Kidney tubule cell (primary cell): ENCODE data around the gene CLMN.
A peak's percentile ranks its signal among the peaks of the same experiment; 100 is the strongest.
"Not testable (repeated sequence)": the region's sequence is repeated elsewhere in the genome, so short reads cannot be mapped to it uniquely, and the experiment has no call there.

ENCODE experiments used
- DNase-seq: peaks from one replicate; pipeline ENCODE4 v3.0.0-alpha.2; 2018; ENCODE audit warnings: low spot score

CLMN gene

GRCh38 chr14:95287176-95287754 is 32.4 kb downstream of the CLMN start:
- no peak for DNase-seq

DNA sequence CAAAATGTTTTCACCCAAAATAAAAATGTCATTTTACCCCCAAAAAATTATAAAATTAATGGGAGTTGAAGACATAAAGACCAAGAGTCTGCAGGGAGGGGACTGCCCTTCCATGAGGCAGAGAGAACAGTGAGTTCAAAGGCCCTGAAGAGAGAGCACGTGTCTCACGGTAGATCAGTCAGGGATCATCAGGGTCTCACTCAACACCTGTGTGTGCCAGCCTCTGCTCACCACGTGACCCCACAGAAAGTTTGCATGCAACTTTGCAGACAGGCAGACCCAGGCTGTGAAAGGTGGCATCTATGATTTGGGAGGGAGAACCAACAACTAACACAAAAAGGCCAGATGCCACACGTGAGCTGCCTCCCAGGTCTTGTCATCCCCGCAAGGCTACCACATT is 33.1 kb downstream of the CLMN start:
- DNase-seq = no peak

DNA sequence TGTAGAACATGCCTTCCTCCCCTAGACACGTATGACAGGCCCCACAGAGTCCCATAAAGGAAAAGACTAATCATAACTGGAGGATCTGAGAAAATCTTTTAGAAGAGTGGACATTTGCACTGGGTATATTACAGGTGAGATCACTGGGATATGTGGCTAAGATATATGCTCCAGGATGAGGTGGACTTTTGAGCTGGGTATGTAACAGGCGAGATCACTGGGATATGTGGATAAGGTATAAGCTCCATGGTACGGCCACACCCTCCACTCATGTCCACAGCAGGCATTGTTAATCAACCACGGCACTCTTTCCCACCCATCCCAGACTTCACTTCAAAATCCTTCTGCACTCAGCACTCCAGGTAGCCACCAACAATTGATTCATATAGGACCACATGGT is 34.1 kb downstream of the CLMN start:
- DNase-seq = no peak

- not testable (repeated sequence) for DNase-seq
Measured at GRCh38 chr14:95283802-95284201, 35.9 kb downstream of the CLMN start.

DNA sequence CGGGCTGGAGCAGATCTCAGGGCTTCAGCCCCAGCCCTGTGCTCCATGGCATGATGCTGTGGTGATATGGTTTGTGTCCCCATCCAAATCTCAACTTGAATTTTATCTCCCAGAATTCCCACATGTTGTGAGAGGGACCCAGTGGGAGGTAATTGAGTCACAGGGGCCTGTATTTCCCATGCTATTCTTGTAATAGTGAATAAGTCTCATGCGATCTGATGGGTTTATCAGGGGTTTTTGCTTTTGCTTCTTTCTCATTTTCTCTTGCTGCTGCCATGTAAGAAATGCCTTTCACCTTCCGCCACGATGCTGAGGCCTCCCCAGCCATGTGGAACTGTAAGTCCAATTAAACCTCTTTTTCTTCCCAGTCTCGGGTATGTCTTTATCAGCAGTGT is 36.7 kb downstream of the CLMN start:
- DNase-seq = not testable (repeated sequence)

DNA sequence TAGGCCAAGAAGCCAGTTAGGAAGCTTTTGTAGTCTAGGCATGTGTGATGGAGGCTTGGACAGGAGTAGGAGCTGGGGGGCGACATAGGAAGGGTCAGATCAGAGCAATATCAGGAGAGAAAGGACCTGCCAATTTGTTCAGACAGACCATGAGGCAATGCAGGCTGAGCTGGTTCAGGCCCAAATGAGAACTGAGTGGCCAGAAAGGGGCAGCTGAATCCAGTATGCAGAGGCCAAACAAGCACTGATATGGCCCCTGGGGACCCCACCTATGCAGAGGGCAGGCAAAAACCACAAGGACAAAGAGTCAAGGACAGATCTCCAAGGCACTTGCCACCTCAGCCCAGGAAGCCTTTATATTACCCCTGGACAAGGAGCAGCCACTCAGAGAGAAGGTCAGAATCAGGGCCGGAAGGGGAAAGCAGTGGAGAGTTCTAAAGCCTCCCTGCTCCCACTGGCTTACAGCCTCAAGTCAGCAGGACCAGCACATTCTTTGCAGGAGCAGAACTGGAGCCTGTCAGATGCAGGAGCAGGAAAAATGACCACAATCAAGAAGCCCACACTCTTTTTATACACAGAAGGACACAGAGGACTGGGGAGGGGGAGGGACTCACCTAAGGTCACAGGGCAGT is 37.2 kb downstream of the CLMN start:
- DNase-seq = no peak

GRCh38 chr14:95281560-95282176 is 38.0 kb downstream of the CLMN start:
- no peak for DNase-seq

- DNase-seq = no peak
Measured at GRCh38 chr14:95275494-95275893, 44.2 kb downstream of the CLMN start.

- DNase-seq = no peak
Measured at GRCh38 chr14:95274874-95275273, 44.8 kb downstream of the CLMN start.

DNA sequence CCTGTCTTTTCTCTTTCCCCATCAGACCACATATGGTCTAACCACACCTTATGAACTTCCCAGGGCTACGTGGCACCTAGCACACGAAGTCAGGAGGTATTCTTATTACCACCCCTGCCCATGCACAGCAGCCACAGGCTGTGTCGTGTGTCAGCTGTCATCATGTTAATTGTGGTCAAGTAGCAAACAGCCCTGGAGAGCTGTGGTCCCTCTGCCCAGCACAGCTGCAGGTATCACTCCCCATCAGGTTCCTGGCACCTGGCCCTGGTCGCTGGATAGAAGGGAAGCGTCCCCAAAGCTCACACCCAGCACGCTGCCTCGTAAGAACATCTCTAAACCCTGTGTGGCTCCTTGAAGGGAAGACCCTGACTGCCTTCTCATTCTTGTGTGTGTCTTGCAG is 45.4 kb downstream of the CLMN start:
- no peak for DNase-seq

DNA sequence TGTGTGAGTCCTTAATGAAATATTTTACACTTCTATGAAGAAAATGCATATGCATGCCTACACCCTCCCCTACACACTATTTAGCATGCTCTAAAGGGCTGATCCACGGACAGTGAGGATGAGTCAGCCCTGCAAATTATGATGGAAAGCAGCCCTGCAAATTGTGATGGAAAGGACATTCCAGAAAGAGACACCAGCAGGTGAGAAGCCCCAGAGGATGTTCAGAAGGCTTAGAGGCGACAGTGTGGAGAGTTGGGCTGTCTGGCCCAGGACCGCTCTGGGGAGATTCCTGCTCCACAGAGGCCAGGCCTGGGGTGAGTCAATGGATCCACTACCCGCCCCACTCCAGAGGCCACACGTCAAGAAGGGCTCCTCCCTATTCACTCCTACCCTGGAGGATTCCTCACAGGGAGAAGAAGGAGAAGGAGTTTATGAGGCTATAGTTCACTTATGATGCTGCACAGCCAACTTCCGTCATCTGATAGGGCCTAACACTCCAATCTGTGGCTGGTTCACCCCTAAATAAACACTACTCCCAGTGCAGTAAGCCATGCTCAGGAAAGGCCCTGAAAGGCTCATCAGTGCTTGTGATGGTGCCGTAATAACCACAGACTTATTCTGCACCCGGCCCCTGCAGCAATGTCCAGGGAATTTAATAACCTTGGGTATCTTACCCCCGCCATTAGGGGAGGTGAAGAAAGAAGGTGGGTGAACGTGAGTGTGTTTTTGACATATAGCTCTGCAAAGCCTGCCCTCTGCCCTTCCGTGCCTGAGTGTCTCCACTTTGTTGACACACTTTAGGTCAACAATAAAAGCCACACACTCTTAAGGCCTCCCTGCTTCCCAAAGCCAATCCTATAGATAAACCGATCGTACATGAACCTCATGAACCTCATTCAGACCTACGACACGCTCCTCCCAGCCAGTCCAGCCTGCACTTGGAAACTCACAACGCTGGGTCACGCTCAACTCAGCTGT is 46.4 kb downstream of the CLMN start:
- no peak for DNase-seq

DNA sequence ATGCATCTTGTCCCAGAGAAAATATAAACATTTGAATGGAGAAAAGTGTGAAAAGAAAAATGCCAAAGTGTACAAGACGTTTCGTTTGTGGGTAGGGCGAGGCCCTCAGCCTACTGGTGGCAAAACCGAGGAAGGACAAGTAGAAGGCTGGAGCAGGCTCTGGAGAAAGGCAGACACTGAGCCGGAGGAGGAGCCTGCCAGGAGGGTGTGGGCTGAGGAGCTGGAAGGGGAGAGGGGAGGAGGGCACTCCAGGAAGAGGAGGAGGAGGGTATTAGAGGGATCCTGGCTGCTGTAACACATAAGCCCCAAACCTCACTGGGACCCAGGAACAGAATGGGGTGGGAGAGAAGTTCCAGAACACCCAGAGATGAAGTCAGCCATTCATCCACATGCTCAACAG is 47.7 kb downstream of the CLMN start:
- no peak for DNase-seq

GRCh38 chr14:95270203-95270602 is 49.5 kb downstream of the CLMN start:
- peak; percentile 38 for DNase-seq

DNA sequence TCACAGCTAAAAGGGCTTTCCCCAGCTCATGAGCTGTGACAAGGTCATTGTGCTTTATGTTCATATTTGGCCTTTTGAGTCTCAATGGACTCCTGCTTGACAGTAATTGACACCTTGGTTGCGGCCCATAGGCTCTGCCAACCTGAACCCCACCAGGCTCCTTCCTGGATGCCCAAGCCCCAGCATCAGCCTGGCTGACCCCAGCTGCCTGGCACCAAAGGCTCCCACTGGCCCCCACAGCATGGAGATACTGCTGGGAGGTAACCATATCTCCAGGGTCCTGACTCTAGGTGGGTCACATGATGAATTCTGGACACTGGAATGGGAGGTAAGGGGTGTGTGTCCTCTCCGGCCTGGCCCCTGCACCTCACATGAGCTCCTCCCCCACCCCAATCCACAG is 50.2 kb downstream of the CLMN start:
- no peak for DNase-seq

DNA sequence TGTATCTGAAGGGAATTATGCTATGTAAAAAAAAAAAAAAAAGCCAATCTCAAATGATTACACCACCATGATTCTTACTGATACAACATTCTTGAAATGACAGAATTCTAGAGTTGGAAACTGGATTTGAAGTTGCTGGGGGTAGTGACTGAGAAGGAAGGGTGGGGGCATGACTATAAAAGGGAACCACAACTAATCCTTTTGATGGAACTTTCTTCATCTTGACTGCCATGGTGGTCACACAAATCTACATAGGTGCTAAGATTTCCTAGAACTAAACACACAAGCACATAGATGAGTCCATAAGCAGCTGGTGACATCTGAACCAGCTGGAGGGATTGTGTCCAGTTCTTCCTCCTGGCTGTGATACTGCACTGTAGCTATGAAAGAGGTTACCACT is 51.4 kb downstream of the CLMN start:
- no peak for DNase-seq

DNA sequence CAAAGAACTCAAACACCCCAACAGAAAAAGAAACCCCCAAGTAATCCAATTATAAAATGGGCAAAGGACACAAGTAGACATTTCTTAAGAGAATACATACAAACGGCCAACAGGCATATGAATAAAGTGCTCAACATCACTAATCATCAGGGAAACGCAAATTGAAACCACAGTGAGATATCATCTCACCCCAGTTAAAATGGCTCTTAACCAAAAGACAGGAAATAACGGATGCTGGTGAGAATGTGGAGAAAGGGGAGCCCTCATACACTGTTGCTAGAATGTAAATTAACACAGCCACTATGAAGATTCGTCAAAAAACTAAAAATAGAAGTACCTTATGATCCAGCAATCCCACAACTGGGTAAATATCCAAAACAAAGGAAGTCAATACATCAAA is 52.4 kb downstream of the CLMN start:
- DNase-seq = no peak

DNA sequence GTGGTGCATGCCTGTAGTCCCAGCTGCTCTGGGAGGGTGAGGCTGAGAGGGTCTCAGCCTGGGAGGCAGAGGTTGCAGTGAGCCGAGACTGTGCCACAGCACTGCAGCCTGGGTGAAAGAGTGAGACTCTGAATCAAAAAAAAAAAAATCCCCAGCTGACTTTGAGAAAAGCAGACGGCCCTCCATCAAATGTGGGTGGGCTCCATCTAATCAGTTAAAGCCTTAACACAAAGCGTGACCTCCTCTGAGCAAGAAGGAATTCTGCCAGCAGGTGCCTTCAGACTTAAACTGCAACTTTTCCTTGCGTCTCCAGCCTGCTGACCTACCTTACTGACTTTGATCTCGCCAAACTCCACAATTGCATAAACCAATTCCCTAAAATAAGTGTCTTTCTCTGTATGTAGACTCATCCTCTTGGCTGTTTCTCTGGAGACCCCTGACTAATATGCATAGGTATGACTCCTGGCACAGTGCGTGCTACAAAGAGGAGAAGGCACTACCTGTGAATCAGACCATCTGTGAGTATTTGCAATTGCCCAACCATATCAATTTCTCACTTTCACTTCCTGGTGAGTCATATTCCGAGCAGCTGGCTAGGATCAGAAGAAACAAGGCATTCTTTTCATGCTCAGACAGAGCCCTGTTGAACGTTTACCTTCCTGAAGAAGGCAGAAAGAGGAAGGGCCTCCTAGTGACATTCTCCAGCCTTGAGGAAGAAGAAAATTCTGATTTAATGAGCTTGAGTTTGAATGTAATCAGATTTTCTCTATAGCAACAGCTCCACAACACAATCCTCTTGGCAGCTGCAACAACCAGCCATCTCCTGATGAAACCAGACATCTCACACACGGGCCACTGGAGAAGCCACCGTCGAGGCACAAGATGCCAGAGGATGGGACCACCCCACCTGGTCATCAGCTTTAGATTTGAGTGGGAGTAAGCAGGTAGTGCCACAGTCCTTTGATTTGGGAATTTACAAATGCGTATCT is 54.3 kb downstream of the CLMN start:
- peak; percentile 100 for DNase-seq

DNA sequence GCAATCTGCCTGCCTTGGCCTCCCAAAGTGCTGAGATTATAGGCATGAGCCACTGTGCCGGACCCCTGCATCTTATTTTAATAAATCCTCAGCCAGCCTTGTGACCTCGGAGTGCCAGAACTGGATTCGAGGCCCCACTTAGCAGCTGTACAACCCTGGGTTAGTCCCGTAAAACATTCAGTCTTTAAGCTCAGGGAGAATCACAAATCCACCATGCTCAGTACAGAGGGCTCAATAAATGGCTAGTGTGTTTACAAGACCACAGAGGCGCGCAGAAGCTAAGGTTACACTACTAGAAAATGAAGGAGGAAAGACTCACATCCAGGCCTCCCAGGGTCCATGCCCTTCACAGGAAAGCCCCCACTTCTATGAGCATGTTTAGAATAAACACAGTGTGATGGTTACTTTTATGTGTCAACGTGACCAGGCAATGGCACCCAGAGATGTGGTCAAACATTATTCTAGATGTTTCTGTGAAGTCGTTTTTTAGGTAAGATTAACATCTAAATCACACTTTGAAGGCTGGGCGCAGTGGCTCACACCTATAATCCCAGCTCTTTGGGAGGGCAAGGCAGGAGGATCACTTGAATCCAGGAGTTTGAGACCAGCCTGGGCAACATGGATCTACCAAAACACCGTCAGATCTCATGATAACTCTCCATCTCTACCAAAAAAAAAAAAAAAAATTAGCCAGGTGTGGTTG is 55.3 kb downstream of the CLMN start:
- no peak for DNase-seq

GRCh38 chr14:95263527-95264231 is 56.0 kb downstream of the CLMN start:
- DNase-seq = no peak

DNA sequence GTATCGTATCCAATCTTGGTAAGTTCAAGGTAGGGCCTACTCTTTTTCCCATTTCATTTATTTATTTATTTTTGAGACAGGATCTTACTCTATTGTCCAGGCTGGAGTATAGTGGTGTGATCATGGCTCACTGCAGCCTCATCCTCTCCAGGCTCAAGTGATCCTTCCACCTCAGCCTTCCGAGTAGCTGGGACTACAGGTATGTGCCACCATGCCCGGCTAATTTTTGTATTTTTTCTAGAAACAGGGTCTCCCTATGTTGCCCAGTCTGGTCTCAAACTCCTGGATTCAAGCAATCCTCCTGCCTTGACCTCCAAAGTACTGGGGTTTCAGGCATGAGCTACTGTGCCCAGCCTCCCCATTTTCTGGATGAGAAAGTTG is 57.2 kb downstream of the CLMN start:
- DNase-seq = no peak
